K562 treated with DMSO at 1 percent for 12 hours (cell line): ENCODE results near the gene SLC44A3. TPM values are rescaled to one million over a fixed set of nuclear protein-coding genes. Genes with fewer than 3 reads are reported as not detected.

ENCODE experiments used
- total RNA-seq: library from RNA; unstranded; fragments of 300-600 nt; gene quantifications from 2 replicates; pipeline ENCODE4 v1.2.3, GENCODE V29; 2022; ENCODE audit not compliant: insufficient read depth

SLC44A3 gene, protein sequence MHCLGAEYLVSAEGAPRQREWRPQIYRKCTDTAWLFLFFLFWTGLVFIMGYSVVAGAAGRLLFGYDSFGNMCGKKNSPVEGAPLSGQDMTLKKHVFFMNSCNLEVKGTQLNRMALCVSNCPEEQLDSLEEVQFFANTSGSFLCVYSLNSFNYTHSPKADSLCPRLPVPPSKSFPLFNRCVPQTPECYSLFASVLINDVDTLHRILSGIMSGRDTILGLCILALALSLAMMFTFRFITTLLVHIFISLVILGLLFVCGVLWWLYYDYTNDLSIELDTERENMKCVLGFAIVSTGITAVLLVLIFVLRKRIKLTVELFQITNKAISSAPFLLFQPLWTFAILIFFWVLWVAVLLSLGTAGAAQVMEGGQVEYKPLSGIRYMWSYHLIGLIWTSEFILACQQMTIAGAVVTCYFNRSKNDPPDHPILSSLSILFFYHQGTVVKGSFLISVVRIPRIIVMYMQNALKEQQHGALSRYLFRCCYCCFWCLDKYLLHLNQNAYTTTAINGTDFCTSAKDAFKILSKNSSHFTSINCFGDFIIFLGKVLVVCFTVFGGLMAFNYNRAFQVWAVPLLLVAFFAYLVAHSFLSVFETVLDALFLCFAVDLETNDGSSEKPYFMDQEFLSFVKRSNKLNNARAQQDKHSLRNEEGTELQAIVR
- not detected in 2 replicates for total RNA-seq

GRCh38 chr1:94819945-94820746 is at the start of gene SLC44A3:
TSS of gene SLC44A3 (plus strand) at chr1:94820357. CDS start at chr1:94820452, 95 bp downstream.

GRCh38 chr1:94926915-94927404 is 106.8 kb downstream of the SLC44A3 start, which contains the start of gene CNN3:
TSS of gene CNN3 (minus strand) at chr1:94927110. CDS start at chr1:94926894, 216 bp downstream.

Other genes with a start within 250 kb of the SLC44A3 start
- not detected in 2 replicates for gene CNN3, start 106.8 kb downstream of the SLC44A3 start, total RNA-seq